WTC11 (cell line): ENCODE measurements around the gene TANC1. TPM values are rescaled to one million over a fixed set of nuclear protein-coding genes. Genes with fewer than 3 reads are reported as not detected.

Experiments
- ATAC-seq: fragments of 200-7000 bp; cut with Tn5 transposase; 2 replicates; pipeline ENCODE4 v1.10.0; 2021; ENCODE audit warnings: mild to moderate bottlenecking, moderate library complexity
- CTCF ChIA-PET: fragments of 300-600 bp; sonication (Branson Sonifier 250); formaldehyde crosslinking; loops from one replicate; lab custom pipeline; 2021; ENCODE audit warnings: antibody characterized with exemption; lab: Charles Lee
- POLR2A ChIA-PET: fragments of 350-600 bp; sonication (Branson Sonifier 250); formaldehyde crosslinking; loops from one replicate; lab custom pipeline; 2021; ENCODE audit warnings: antibody characterized with exemption; lab: Charles Lee
- DNase-seq: peaks from one replicate; pipeline ENCODE4 v3.0.0; 2021; ENCODE audit warnings: low spot score
- H3K27ac Mint-ChIP-seq: 2 replicates; pipeline ENCODE4 v1.8.0; 2021; ENCODE audit warnings: mixed read lengths
- H3K27me3 Mint-ChIP-seq: 2 replicates; pipeline ENCODE4 v1.8.0; 2021; ENCODE audit warnings: low read depth, mild to moderate bottlenecking, moderate library complexity, mixed read lengths
- H3K36me3 Mint-ChIP-seq: 2 replicates; pipeline ENCODE4 v1.8.0; 2021; ENCODE audit warnings: mixed read lengths
- H3K4me1 Mint-ChIP-seq: 2 replicates; pipeline ENCODE4 v1.8.0; 2022; ENCODE audit warnings: mixed read lengths
- H3K4me3 Mint-ChIP-seq: 2 replicates; pipeline ENCODE4 v1.8.0; 2021; ENCODE audit warnings: mild to moderate bottlenecking, moderate library complexity, mixed read lengths
- H3K9me3 Mint-ChIP-seq: 2 replicates; pipeline ENCODE4 v1.8.0; 2021; ENCODE audit warnings: mixed read lengths
- ATF1 ChIP-seq: sonication (generic); formaldehyde crosslinking; IDR thresholded peaks from 2 replicates; pipeline ENCODE4 v1.8.1; 2023; ENCODE audit warnings: mild to moderate bottlenecking, moderate library complexity, missing genetic modification reagents
- CBFB ChIP-seq: sonication (generic); formaldehyde crosslinking; IDR thresholded peaks from 2 replicates; pipeline ENCODE4 v1.8.1; 2022; ENCODE audit warnings: mild to moderate bottlenecking, low read depth, missing genetic modification reagents
- ELF4 ChIP-seq: sonication (generic); formaldehyde crosslinking; IDR thresholded peaks from 2 replicates; pipeline ENCODE4 v1.8.1; 2022; ENCODE audit warnings: low read depth, mild to moderate bottlenecking, moderate library complexity, missing genetic modification reagents
- GABPB1 ChIP-seq: sonication (generic); formaldehyde crosslinking; IDR thresholded peaks from 2 replicates; pipeline ENCODE4 v1.8.1; 2023; ENCODE audit warnings: mild to moderate bottlenecking, missing genetic modification reagents
- GRHL2 ChIP-seq: fragments of 250-450 bp; sonication (Bioruptor Pico); IDR thresholded peaks from 2 replicates; pipeline ENCODE4 v1.8.0; 2022; ENCODE audit warnings: mild to moderate bottlenecking, moderate library complexity; ENCODE audit not compliant: insufficient replicate concordance, severe bottlenecking
- IRF2 ChIP-seq: sonication (generic); formaldehyde crosslinking; IDR thresholded peaks from 2 replicates; pipeline ENCODE4 v1.8.0; 2022; ENCODE audit warnings: low read depth, missing genetic modification reagents, borderline replicate concordance
- KAT7 ChIP-seq: sonication (generic); formaldehyde crosslinking; IDR thresholded peaks from 2 replicates; pipeline ENCODE4 v1.8.1; 2023; ENCODE audit warnings: missing genetic modification reagents, mild to moderate bottlenecking, borderline replicate concordance
- MXD4 ChIP-seq: fragments of 250-450 bp; sonication (Bioruptor Pico); IDR thresholded peaks from 2 replicates; pipeline ENCODE4 v1.8.0; 2021; ENCODE audit warnings: mild to moderate bottlenecking, moderate library complexity, borderline replicate concordance
- MYBL2 ChIP-seq: sonication (generic); formaldehyde crosslinking; IDR thresholded peaks from 2 replicates; pipeline ENCODE4 v1.8.1; 2023; ENCODE audit warnings: mild to moderate bottlenecking, moderate library complexity, missing genetic modification reagents
- OVOL2 ChIP-seq: fragments of 250-450 bp; sonication (Bioruptor Pico); IDR thresholded peaks from 2 replicates; pipeline ENCODE4 v1.9.0; 2021; ENCODE audit warnings: mild to moderate bottlenecking, borderline replicate concordance
- RELA ChIP-seq: sonication (generic); formaldehyde crosslinking; IDR thresholded peaks from 2 replicates; pipeline ENCODE4 v1.8.1; 2022; ENCODE audit warnings: missing genetic modification reagents, mild to moderate bottlenecking, borderline replicate concordance
- SMAD4 ChIP-seq: sonication (generic); formaldehyde crosslinking; IDR thresholded peaks from 2 replicates; pipeline ENCODE4 v1.8.0; 2022; ENCODE audit warnings: mild to moderate bottlenecking, missing genetic modification reagents
- TCF7 ChIP-seq: sonication (generic); formaldehyde crosslinking; IDR thresholded peaks from 2 replicates; pipeline ENCODE4 v1.8.0; 2022; ENCODE audit warnings: mild to moderate bottlenecking, low read depth, missing genetic modification reagents, moderate library complexity
- ZNF121 ChIP-seq: sonication (generic); formaldehyde crosslinking; IDR thresholded peaks from 2 replicates; pipeline ENCODE4 v1.8.0; 2023; ENCODE audit warnings: missing genetic modification reagents
- ZNF138 ChIP-seq: sonication (generic); formaldehyde crosslinking; conservative IDR thresholded peaks from 2 replicates; pipeline ENCODE4 v1.8.1; 2022; ENCODE audit warnings: mild to moderate bottlenecking, moderate library complexity, missing genetic modification reagents
- ZNF416 ChIP-seq: fragments of 250-450 bp; sonication (Bioruptor Pico); IDR thresholded peaks from 2 replicates; pipeline ENCODE4 v1.9.0; 2021; ENCODE audit warnings: mild to moderate bottlenecking, inconsistent platforms
- total RNA-seq: library from RNA; stranded (reverse); gene quantifications from 3 replicates; pipeline ENCODE4 v1.2.3, GENCODE V29; 2021
- TF ChIP-seq, protein P1 (sequence below): sonication (generic); formaldehyde crosslinking; conservative IDR thresholded peaks from 2 replicates; pipeline ENCODE4 v1.8.1; 2022; ENCODE audit warnings: mild to moderate bottlenecking, missing genetic modification reagents
- TF ChIP-seq, protein P2 (sequence below): sonication (generic); formaldehyde crosslinking; IDR thresholded peaks from 2 replicates; pipeline ENCODE4 v1.8.0; 2023; ENCODE audit warnings: missing genetic modification reagents
- TF ChIP-seq, protein P3 (sequence below): fragments of 250-450 bp; sonication (Bioruptor Pico); IDR thresholded peaks from 2 replicates; pipeline ENCODE4 v1.8.0; 2021; ENCODE audit warnings: mild to moderate bottlenecking
- TF ChIP-seq, protein P4 (sequence below): sonication (generic); formaldehyde crosslinking; IDR thresholded peaks from 2 replicates; pipeline ENCODE4 v1.8.1; 2022; ENCODE audit warnings: missing genetic modification reagents, borderline replicate concordance
- TF ChIP-seq, protein P5 (sequence below): fragments of 250-450 bp; sonication (Bioruptor Pico); conservative IDR thresholded peaks from 2 replicates; pipeline ENCODE4 v1.9.0; 2021; ENCODE audit warnings: mild to moderate bottlenecking
- TF ChIP-seq, protein P6 (sequence below): sonication (generic); formaldehyde crosslinking; IDR thresholded peaks from 2 replicates; pipeline ENCODE4 v1.8.0; 2022; ENCODE audit warnings: missing genetic modification reagents
- TF ChIP-seq, protein P7 (sequence below): sonication (generic); formaldehyde crosslinking; IDR thresholded peaks from 2 replicates; pipeline ENCODE4 v1.8.1; 2022; ENCODE audit warnings: mild to moderate bottlenecking, missing genetic modification reagents, moderate library complexity, borderline replicate concordance

Gene TANC1
- total RNA-seq, 1 experiment from 2014 or later, result 11.6 TPM

DNA sequence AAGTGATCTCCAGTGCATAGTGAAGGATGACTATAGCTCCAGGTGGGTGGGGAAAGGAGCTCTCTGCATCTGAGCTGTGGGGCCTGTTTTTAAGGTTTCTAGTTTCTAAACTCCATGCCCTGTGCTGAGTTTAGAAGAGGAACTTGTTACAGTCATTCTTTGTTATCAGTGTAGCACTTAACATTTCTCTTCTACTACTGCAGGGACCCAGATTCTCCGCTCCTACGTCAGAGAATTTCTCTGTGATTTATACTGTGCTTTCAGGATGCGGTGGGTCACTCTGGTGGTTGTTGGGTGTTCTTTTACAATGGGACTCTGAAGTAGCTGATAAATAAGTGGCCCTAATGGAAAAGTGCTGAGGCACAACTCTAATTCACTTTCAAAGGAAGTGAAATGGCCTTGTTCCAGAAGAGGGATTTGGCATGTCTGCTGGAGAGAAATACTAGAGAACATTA is 196.0 kb downstream of the TANC1 start (continued):
- TF ChIP-seq SMAD4 (no peak), MYBL2 (no peak), GABPB1 (CRISPR knock-in tag) (no peak), TCF7 (CRISPR knock-in tag) (no peak), GRHL2 (CRISPR knock-in tag) (no peak)

DNA sequence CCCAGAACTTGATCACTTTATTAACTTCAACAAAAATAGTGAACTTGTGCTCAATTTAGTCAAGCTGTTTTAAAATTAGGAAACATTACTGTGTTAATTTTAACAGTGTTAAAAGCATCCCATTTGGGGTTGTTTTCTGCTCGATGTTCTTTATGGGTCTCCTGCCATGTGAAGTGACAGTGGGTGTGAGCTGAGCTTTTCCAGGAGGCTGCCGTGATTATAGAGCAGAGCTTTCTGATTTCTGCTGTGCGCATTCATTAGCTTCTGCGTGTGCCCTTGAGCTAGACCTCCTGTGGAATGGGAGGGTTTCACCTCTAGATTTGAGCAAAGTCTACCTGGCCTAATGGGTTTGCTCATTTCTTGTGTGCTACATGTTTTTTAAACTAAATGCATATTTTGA is 196.6 kb downstream of the TANC1 start:
- POLR2A ChIA-PET, result no interaction called here
- Mint-ChIP-seq H3K4me3 (no peak overlapping the region), H3K36me3 (no peaks in the 10 kb centered on the region), H3K27ac (no peak overlapping the region), H3K4me1 (no peaks in the 10 kb centered on the region), H3K9me3 (peaks cover 8% of the 10 kb centered on the region; the same call in 1 of the 2 replicates), H3K27me3 (no peaks in the 10 kb centered on the region)
- CTCF ChIA-PET, result no interaction called here
- TF ChIP-seq, protein P1, sequence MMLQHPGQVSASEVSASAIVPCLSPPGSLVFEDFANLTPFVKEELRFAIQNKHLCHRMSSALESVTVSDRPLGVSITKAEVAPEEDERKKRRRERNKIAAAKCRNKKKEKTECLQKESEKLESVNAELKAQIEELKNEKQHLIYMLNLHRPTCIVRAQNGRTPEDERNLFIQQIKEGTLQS, result no peak
- TF ChIP-seq ZNF416 (no peak), CBFB (no peak), IRF2 (CRISPR knock-in tag) (no peak), RELA (CRISPR knock-in tag) (no peak), KAT7 (CRISPR knock-in tag) (no peak), OVOL2 (CRISPR knock-in tag) (no peak), ATF1 (no peak)
- TF ChIP-seq, protein P2, sequence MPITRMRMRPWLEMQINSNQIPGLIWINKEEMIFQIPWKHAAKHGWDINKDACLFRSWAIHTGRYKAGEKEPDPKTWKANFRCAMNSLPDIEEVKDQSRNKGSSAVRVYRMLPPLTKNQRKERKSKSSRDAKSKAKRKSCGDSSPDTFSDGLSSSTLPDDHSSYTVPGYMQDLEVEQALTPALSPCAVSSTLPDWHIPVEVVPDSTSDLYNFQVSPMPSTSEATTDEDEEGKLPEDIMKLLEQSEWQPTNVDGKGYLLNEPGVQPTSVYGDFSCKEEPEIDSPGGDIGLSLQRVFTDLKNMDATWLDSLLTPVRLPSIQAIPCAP (CRISPR knock-in tag), result no peak
- TF ChIP-seq, protein P3, sequence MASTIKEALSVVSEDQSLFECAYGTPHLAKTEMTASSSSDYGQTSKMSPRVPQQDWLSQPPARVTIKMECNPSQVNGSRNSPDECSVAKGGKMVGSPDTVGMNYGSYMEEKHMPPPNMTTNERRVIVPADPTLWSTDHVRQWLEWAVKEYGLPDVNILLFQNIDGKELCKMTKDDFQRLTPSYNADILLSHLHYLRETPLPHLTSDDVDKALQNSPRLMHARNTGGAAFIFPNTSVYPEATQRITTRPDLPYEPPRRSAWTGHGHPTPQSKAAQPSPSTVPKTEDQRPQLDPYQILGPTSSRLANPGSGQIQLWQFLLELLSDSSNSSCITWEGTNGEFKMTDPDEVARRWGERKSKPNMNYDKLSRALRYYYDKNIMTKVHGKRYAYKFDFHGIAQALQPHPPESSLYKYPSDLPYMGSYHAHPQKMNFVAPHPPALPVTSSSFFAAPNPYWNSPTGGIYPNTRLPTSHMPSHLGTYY (CRISPR knock-in tag), result no peak
- TF ChIP-seq, protein P4, sequence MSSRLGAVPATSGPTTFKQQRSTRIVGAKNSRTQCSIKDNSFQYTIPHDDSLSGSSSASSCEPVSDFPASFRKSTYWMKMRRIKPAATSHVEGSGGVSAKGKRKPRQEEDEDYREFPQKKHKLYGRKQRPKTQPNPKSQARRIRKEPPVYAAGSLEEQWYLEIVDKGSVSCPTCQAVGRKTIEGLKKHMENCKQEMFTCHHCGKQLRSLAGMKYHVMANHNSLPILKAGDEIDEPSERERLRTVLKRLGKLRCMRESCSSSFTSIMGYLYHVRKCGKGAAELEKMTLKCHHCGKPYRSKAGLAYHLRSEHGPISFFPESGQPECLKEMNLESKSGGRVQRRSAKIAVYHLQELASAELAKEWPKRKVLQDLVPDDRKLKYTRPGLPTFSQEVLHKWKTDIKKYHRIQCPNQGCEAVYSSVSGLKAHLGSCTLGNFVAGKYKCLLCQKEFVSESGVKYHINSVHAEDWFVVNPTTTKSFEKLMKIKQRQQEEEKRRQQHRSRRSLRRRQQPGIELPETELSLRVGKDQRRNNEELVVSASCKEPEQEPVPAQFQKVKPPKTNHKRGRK (CRISPR knock-in tag), result no peak
- TF ChIP-seq, protein P5, sequence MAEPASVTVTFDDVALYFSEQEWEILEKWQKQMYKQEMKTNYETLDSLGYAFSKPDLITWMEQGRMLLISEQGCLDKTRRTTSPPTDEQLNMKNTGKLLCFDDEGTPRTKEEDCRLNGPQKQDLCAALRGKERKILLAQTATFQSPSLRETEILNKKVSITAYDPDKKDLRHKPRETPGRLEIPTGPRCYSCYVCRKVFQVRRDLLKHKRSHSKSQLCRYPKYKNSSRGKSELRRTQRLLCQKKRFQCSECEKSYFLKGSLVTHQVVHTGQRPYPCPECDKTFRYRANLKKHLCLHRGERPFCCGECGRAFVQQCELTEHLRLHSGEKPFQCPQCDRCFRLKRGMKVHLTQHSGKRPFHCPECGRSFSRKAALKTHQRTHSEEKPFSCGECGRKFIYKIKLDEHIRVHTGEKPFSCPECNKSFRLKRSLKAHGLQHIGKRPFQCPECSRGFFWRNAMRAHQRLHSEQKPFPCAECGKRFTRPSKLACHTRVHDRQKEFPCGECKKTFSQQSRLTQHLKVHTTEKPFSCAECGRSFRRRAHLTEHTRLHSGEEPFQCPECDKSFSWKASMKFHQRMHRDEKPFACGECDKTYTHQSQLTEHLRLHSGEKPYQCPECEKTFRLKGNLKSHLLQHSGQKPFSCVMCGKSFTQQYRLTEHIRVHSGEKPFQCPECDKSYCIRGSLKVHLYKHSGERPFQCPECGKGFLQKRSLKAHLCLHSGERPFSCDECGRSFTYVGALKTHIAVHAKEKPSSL (CRISPR knock-in tag), result no peak
- DNase-seq, result no peak
- ATAC-seq, result no peak

DNA sequence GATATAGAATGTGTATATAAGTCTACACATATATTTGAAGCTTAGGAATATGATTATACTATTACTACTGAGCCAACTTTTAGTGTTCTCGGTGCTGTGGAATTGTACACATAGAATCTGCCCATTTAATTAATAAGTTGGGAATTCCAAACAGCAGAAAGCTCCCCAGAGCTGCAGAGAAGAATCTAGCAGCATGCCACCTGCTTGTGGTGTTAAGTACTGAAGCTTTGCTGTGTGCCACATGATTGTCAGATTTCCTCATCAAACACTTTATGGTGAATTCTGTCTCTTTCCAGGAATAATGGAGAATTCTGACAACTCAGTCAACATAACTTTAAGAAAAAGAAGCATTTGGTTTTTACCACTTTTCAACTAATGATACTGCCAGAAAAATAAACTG is 200.3 kb downstream of the TANC1 start:
- DNase-seq (no peak), ATAC-seq (no peak)
- Mint-ChIP-seq H3K36me3 (peaks cover 3% of the 10 kb centered on the region; the same call in 1 of the 2 replicates), H3K27me3 (no peaks in the 10 kb centered on the region), H3K4me1 (no peaks in the 10 kb centered on the region), H3K27ac (no peak overlapping the region), H3K9me3 (peaks cover 8% of the 10 kb centered on the region; the same call in 1 of the 2 replicates), H3K4me3 (no peak overlapping the region)
- CTCF ChIA-PET, result interaction anchor here (0.7 to 1.5 kb wide), 4 partner anchors 22 to 50 kb away, joined by 3 to 11 read pairs (median 3); no protein-coding TSS in a partner anchor
- POLR2A ChIA-PET, result no interaction called here
- TF ChIP-seq ELF4 (CRISPR knock-in tag) (no peak), MXD4 (no peak), ZNF121 (CRISPR knock-in tag) (no peak), KAT7 (CRISPR knock-in tag) (no peak), MYBL2 (no peak), GRHL2 (CRISPR knock-in tag) (no peak), ZNF138 (CRISPR knock-in tag) (no peak), ATF1 (no peak)
- TF ChIP-seq, protein P6, sequence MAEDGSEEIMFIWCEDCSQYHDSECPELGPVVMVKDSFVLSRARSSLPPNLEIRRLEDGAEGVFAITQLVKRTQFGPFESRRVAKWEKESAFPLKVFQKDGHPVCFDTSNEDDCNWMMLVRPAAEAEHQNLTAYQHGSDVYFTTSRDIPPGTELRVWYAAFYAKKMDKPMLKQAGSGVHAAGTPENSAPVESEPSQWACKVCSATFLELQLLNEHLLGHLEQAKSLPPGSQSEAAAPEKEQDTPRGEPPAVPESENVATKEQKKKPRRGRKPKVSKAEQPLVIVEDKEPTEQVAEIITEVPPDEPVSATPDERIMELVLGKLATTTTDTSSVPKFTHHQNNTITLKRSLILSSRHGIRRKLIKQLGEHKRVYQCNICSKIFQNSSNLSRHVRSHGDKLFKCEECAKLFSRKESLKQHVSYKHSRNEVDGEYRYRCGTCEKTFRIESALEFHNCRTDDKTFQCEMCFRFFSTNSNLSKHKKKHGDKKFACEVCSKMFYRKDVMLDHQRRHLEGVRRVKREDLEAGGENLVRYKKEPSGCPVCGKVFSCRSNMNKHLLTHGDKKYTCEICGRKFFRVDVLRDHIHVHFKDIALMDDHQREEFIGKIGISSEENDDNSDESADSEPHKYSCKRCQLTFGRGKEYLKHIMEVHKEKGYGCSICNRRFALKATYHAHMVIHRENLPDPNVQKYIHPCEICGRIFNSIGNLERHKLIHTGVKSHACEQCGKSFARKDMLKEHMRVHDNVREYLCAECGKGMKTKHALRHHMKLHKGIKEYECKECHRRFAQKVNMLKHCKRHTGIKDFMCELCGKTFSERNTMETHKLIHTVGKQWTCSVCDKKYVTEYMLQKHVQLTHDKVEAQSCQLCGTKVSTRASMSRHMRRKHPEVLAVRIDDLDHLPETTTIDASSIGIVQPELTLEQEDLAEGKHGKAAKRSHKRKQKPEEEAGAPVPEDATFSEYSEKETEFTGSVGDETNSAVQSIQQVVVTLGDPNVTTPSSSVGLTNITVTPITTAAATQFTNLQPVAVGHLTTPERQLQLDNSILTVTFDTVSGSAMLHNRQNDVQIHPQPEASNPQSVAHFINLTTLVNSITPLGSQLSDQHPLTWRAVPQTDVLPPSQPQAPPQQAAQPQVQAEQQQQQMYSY (CRISPR knock-in tag), result no peak
- TF ChIP-seq, protein P7, sequence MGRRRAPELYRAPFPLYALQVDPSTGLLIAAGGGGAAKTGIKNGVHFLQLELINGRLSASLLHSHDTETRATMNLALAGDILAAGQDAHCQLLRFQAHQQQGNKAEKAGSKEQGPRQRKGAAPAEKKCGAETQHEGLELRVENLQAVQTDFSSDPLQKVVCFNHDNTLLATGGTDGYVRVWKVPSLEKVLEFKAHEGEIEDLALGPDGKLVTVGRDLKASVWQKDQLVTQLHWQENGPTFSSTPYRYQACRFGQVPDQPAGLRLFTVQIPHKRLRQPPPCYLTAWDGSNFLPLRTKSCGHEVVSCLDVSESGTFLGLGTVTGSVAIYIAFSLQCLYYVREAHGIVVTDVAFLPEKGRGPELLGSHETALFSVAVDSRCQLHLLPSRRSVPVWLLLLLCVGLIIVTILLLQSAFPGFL (CRISPR knock-in tag), result no peak
